MM.1S (cell line): Measurements from ENCODE around the gene TTYH2.

Experiments
- EZH2 ChIP-seq: fragments of 300-600 bp; sonication (generic); optimal IDR thresholded peaks from 2 replicates; pipeline ENCODE3; 2017; ENCODE audit warnings: low read depth, mild to moderate bottlenecking, antibody characterized with exemption, low read length, mixed read lengths
- TF ChIP-seq, protein P1 (sequence below): fragments of 300-600 bp; sonication (generic); IDR thresholded peaks from 2 replicates; pipeline ENCODE4 v1.5.1; 2016; ENCODE audit warnings: antibody characterized with exemption, low read length, mixed read lengths

DNA sequence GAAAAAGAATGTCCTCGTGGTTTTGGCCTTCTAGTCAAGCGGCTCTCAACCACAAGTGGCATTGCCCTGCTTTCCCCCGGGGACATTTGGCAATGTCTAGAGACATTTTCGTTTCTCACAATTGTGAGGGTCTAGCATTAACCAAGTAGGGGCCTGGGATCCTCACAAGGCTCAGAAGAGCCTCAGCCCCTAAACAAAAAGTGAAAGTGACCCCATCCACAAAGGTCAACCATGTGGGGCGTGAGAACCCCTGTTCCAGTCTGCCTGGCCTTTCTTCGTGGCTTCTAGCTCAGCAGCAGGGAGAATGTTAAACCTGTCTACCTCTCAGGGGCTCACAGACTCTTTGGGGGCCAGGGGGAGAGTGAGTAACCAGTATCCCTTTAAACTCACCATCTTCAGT, 14.7 kb upstream of the TTYH2 start:
- TF ChIP-seq, protein P1, sequence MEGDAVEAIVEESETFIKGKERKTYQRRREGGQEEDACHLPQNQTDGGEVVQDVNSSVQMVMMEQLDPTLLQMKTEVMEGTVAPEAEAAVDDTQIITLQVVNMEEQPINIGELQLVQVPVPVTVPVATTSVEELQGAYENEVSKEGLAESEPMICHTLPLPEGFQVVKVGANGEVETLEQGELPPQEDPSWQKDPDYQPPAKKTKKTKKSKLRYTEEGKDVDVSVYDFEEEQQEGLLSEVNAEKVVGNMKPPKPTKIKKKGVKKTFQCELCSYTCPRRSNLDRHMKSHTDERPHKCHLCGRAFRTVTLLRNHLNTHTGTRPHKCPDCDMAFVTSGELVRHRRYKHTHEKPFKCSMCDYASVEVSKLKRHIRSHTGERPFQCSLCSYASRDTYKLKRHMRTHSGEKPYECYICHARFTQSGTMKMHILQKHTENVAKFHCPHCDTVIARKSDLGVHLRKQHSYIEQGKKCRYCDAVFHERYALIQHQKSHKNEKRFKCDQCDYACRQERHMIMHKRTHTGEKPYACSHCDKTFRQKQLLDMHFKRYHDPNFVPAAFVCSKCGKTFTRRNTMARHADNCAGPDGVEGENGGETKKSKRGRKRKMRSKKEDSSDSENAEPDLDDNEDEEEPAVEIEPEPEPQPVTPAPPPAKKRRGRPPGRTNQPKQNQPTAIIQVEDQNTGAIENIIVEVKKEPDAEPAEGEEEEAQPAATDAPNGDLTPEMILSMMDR = no peak
- no peak for TF ChIP-seq EZH2
